ENCODE measurements around the gene RABEP1.
"Not testable (repeated sequence)": the region's sequence is repeated elsewhere in the genome, so short reads cannot be mapped to it uniquely, and the experiment has no call there.

The RABEP1 gene

GRCh38 chr17:5424909-5425308 lies 142.8 kb downstream of the RABEP1 start:
- DNase-seq (ENCODE audit: low read depth) = no peak

- no peak for DNase-seq (ENCODE audit: low read depth)
These were observed 143.7 kb downstream of the RABEP1 start for GRCh38 chr17:5425826-5426225.

- no peak for DNase-seq (ENCODE audit: low read depth)
These were observed 147.3 kb downstream of the RABEP1 start for GRCh38 chr17:5429191-5429887.

- DNase-seq (ENCODE audit: low read depth) = no peak
These were observed 148.4 kb downstream of the RABEP1 start for GRCh38 chr17:5430413-5430999.

- DNase-seq (ENCODE audit: low read depth) = not testable (repeated sequence)
These were observed 149.2 kb downstream of the RABEP1 start for GRCh38 chr17:5431234-5431633.

- no peak for DNase-seq (ENCODE audit: low read depth)
These were observed 150.0 kb downstream of the RABEP1 start for GRCh38 chr17:5431949-5432556.

GRCh38 chr17:5434984-5435383 lies 152.9 kb downstream of the RABEP1 start:
- DNase-seq (ENCODE audit: low read depth) = no peak
